Measurements from ENCODE around the gene TMX4.
"Not testable (repeated sequence)": the region's sequence is repeated elsewhere in the genome, so short reads cannot be mapped to it uniquely, and the experiment has no call there.

TMX4 gene

DNA sequence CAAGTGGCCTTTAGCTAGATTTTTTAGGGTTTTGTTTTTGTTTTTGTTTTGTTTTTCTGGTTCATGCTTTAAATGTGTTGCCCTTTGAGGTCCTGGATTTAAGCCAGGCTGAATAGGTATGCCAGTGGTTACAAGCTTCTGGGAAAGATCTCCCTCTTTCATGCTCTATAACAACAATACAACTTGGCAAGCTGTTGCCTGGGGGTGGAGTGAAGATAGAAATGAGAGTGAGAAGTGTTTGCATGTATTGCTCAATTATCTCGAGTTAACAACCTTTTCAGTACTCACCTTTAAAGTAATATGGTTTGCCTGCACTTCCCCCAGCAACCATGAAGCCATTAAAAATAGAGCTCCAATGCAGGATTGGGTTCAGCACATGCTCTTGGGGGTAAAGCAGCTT, 60.1 kb downstream of the TMX4 start:
- no peak for DNase-seq

DNA sequence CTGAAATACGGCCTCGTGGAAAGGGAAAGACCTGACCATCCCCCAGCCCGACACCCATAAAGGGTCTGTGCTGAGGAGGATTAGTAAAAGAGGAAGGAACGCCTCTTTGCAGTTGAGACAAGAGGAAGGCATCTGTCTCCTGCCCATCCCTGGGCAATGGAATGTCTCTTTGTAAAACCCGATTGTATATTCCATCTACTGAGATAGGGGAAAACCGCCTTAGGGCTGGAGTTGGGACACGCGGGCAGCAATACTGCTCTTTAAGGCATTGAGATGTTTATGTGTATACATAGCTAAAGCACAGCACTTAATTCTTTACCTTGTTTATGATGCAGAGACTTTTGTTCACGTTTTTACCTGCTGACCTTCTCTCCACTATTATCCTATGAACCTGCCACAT, 63.0 kb downstream of the TMX4 start:
- not testable (repeated sequence) for DNase-seq

GRCh38 chr20:7950387-7950786, 69.2 kb downstream of the TMX4 start:
- no peak for DNase-seq

DNA sequence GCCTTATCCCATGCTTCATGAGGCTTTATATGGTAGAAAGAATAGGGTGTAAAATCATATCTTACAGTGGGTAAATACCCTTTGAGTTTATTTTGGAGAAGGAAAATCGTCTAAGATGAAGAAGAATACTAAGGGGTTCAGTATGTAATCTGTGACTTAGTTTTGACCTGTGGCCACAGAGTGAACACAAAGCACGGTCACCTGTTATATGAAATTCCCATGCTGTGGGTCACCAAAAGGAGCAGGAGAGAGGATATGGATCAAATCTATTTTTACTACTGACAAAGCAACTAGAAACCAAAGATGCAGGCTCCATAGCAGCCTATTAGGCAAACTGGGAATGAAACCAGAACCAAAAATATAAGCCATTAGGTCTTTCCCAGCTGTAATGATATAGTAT, 75.7 kb downstream of the TMX4 start:
- no peak for DNase-seq

- no peak for DNase-seq
These were observed 79.2 kb downstream of the TMX4 start, which contains the start of gene HAO1 for GRCh38 chr20:7940341-7940740. Gene HAO1, minus strand, starts transcription at chr20:7940458. Its CDS starts 36 bp downstream, at chr20:7940422.

DNA sequence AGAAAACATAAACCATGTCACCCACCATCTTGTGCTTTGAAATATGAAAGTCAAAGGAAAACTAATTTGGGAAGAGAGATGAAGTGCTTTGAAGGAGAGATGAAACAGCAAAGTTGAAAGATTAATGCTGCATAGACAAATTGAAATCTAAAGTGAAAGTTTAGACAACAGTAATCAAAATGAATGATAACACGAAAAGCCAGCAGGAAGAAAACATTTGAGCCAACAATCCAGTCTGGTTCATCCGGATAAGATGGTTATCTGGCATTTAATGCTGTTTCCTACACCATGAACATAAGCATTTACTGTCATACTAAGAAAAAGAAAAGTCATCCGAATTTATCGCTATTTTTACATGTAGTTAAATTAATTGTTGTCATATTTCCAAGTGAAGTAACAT, 79.9 kb downstream of the TMX4 start:
- peak; percentile 16 for DNase-seq

DNA sequence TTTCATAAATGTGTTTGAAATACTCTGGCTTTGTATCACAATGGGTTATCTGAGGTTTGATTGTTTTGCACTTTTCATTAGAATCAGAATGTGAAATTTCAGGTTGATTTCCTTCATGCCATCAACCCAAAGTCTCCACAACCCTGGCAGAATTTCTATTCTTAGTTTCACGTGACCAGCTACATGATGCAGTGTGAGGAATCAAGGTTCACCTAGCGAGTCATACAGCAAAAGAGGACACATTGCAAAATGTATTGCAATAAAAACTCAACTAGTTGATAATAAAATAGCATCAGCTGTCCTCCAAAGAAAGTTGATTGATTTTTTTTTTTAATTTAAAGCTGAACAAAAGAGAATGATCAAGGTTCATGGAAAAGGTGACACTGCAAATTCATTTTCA, 81.5 kb downstream of the TMX4 start:
- no peak for DNase-seq

- DNase-seq, result no peak
These were observed 82.2 kb downstream of the TMX4 start for GRCh38 chr20:7937328-7937727.

- DNase-seq, result no peak
These were observed 84.5 kb downstream of the TMX4 start for GRCh38 chr20:7935027-7935551.

- no peak for DNase-seq
These were observed 86.2 kb downstream of the TMX4 start for GRCh38 chr20:7933346-7933745.

GRCh38 chr20:7930343-7930742, 89.2 kb downstream of the TMX4 start:
- DNase-seq, result no peak
